GM23248 (cell line): ENCODE data around the gene DIDO1.

ENCODE experiments used
- EZH2 ChIP-seq: fragments of 200-600 bp; sonication (generic); IDR thresholded peaks from 2 replicates; pipeline ENCODE4 v1.6.1; 2018; ENCODE audit warnings: antibody characterized with exemption, mild to moderate bottlenecking; ENCODE audit not compliant: insufficient read depth, poor library complexity, severe bottlenecking
- EZH2phosphoT487 ChIP-seq: fragments of 200-600 bp; sonication (generic); IDR thresholded peaks from 2 replicates; pipeline ENCODE4 v1.6.1; 2018; ENCODE audit warnings: antibody characterized with exemption, moderate library complexity, mild to moderate bottlenecking, low read depth; ENCODE audit not compliant: insufficient read depth

DNA sequence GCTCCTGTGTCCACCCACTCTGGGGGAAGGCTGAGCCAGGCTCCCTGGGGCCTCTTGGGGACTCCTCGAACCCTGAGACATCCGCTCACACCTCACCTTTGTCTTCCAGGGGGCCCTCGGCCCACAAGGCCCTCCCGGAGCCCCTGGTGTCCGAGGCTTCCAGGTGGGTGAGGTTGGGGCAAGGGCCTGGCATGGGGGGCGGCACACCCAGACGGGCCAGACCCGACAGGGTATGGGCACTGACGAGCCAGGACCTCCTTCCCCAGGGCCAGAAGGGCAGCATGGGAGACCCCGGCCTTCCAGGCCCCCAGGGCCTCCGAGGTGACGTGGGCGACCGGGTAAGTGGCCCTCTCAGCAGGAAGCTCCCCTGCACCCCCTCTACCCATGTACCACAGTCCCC lies 96.1 kb downstream of the DIDO1 start:
- TF ChIP-seq EZH2 (no peak), EZH2phosphoT487 (no peak)
